Measurements from ENCODE around the gene TNPO2.

TNPO2 gene

DNA sequence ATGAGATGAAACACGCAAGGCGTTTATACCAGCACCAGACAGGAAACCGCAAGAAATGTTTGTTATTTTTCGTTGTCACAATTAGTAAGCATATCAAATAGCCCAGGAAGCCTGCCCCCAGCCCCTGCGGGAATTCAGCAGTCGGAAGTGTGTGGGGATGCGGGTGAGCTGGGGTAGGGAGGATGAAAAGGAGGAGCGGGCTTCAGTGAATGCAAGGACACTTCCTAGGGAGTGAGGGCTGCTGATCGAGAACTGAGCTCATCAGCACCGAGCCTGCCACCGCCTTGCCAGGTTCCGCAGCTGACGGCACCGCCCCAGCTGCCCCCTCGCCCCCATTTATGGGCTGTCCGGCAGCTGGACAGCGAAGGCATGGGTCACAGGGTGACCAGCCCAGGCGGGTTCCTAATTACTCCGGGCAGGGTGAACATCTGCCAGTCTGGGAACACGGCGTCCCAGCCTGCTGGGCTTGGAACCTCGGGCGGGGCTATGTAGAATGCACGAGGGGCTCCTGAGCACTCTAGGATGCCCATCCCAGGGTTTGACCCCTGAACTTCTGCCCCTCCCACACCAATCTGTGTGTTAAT lies 26.3 kb upstream of the TNPO2 start (continued):
- TF ChIP-seq SP7 (tag by site-specific recombination; IDR thresholded peaks at IDR 0.05) (peak; percentile 29; the same call in 1 of the 2 replicates), ZBTB17 (tag by site-specific recombination; IDR thresholded peaks at IDR 0.05) (0 out of 2 replicates have a peak, but pooled peaks have one; percentile 18), ZNF629 (tag by site-specific recombination; IDR thresholded peaks at IDR 0.05) (peak; percentile 49; the same call in 1 of the 2 replicates), ZNF366 (tag by site-specific recombination; conservative IDR thresholded peaks at IDR 0.05) (0 out of 2 replicates have a peak, but pooled peaks have one; percentile 23)
- TF ChIP-seq, protein P1, sequence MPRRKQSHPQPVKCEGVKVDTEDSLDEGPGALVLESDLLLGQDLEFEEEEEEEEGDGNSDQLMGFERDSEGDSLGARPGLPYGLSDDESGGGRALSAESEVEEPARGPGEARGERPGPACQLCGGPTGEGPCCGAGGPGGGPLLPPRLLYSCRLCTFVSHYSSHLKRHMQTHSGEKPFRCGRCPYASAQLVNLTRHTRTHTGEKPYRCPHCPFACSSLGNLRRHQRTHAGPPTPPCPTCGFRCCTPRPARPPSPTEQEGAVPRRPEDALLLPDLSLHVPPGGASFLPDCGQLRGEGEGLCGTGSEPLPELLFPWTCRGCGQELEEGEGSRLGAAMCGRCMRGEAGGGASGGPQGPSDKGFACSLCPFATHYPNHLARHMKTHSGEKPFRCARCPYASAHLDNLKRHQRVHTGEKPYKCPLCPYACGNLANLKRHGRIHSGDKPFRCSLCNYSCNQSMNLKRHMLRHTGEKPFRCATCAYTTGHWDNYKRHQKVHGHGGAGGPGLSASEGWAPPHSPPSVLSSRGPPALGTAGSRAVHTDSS (tag by site-specific recombination; IDR thresholded peaks at IDR 0.05), result no peak
- TF ChIP-seq, protein P2, sequence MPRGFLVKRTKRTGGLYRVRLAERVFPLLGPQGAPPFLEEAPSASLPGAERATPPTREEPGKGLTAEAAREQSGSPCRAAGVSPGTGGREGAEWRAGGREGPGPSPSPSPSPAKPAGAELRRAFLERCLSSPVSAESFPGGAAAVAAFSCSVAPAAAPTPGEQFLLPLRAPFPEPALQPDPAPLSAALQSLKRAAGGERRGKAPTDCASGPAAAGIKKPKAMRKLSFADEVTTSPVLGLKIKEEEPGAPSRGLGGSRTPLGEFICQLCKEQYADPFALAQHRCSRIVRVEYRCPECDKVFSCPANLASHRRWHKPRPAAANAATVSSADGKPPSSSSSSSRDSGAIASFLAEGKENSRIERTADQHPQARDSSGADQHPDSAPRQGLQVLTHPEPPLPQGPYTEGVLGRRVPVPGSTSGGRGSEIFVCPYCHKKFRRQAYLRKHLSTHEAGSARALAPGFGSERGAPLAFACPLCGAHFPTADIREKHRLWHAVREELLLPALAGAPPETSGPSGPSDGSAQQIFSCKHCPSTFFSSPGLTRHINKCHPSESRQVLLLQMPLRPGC (tag by site-specific recombination; IDR thresholded peaks at IDR 0.05), result peak; percentile 46; the same call in 1 of the 2 replicates
- TF ChIP-seq, protein P3, sequence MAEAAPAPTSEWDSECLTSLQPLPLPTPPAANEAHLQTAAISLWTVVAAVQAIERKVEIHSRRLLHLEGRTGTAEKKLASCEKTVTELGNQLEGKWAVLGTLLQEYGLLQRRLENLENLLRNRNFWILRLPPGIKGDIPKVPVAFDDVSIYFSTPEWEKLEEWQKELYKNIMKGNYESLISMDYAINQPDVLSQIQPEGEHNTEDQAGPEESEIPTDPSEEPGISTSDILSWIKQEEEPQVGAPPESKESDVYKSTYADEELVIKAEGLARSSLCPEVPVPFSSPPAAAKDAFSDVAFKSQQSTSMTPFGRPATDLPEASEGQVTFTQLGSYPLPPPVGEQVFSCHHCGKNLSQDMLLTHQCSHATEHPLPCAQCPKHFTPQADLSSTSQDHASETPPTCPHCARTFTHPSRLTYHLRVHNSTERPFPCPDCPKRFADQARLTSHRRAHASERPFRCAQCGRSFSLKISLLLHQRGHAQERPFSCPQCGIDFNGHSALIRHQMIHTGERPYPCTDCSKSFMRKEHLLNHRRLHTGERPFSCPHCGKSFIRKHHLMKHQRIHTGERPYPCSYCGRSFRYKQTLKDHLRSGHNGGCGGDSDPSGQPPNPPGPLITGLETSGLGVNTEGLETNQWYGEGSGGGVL (tag by site-specific recombination; IDR thresholded peaks at IDR 0.05), result 0 out of 2 replicates have a peak, but pooled peaks have one; percentile 19
- TF ChIP-seq, protein P4, sequence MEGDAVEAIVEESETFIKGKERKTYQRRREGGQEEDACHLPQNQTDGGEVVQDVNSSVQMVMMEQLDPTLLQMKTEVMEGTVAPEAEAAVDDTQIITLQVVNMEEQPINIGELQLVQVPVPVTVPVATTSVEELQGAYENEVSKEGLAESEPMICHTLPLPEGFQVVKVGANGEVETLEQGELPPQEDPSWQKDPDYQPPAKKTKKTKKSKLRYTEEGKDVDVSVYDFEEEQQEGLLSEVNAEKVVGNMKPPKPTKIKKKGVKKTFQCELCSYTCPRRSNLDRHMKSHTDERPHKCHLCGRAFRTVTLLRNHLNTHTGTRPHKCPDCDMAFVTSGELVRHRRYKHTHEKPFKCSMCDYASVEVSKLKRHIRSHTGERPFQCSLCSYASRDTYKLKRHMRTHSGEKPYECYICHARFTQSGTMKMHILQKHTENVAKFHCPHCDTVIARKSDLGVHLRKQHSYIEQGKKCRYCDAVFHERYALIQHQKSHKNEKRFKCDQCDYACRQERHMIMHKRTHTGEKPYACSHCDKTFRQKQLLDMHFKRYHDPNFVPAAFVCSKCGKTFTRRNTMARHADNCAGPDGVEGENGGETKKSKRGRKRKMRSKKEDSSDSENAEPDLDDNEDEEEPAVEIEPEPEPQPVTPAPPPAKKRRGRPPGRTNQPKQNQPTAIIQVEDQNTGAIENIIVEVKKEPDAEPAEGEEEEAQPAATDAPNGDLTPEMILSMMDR (tag by site-specific recombination; IDR thresholded peaks at IDR 0.05), result no peak

DNA sequence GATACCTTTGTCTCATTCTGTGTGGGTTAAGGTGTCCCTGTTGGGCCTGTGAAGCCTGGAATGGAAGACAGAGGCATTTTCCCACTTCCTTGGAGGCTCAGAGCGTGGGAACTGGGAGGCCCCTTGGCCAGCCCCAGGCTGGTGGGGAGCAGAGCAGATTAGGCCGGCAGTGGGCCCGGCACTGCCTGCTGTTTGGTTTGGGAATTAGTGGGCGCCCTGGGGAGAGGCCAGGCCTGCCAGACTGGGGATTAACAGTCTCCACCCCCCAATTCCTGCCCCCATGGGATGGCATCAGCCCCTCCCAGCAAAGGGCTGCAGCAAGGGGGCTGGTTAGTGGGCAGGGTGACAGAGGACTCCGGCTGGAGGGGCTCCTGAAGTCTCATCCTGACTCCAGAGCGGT lies 24.8 kb upstream of the TNPO2 start:
- ChIA-PET POLR2A (no interaction called here), CTCF (interaction anchor here (1.4 to 4.8 kb wide), 2 partner anchors 9 kb away, joined by 14 to 31 read pairs; no protein-coding TSS in a partner anchor)
- H3K4me3 ChIP-seq (ENCODE audit: low read depth, low read length), result no peak overlapping the region
- no peak overlapping the region for H3K27ac ChIP-seq (ENCODE audit: extremely low read depth, low read depth, low read length)
- TF ChIP-seq, protein P1 (tag by site-specific recombination; IDR thresholded peaks at IDR 0.05), result no peak
- TF ChIP-seq, protein P4 (tag by site-specific recombination; IDR thresholded peaks at IDR 0.05), result no peak
- TF ChIP-seq ZBTB17 (tag by site-specific recombination; IDR thresholded peaks at IDR 0.05) (no peak), ZNF221 (tag by site-specific recombination; IDR thresholded peaks at IDR 0.05; ENCODE audit: borderline replicate concordance) (no peak), ZNF24 (tag by site-specific recombination; IDR thresholded peaks at IDR 0.05) (no peak), REPIN1 (tag by site-specific recombination; IDR thresholded peaks at IDR 0.05; ENCODE audit: low read depth) (no peak), KLF16 (tag by site-specific recombination; IDR thresholded peaks at IDR 0.05) (no peak), ZNF621 (tag by site-specific recombination; IDR thresholded peaks at IDR 0.05) (no peak), ZIC2 (tag by site-specific recombination; IDR thresholded peaks at IDR 0.05) (peak; percentile 74), IKZF3 (tag by site-specific recombination; IDR thresholded peaks at IDR 0.05) (0 out of 2 replicates have a peak, but pooled peaks have one; percentile 15), ZNF155 (tag by site-specific recombination; IDR thresholded peaks at IDR 0.05) (no peak), TCF7L2 (IDR thresholded peaks at IDR 0.05; ENCODE audit: borderline replicate concordance, low read depth, low read length) (no peak)
- H3K9me3 ChIP-seq (ENCODE audit: control insufficient read depth, insufficient read depth, low read depth, low read length), result no peaks in the 10 kb centered on the region
- H3K36me3 ChIP-seq (ENCODE audit: control insufficient read depth in 2 of 2, insufficient read depth in 1 of 2, low read length in 2 of 2), result peaks cover 0 to 40% of the 10 kb centered on the region in 2 experiments; a peak in 2 of 3 replicates
- peaks cover 10% of the 10 kb centered on the region for H3K4me1 ChIP-seq (ENCODE audit: control insufficient read depth, insufficient read depth, low read length)
